ENCODE measurements around the gene CNOT3. TPM values are rescaled to one million over a fixed set of nuclear protein-coding genes. Genes with fewer than 3 reads are reported as not detected.

Gene CNOT3
- total and polyA plus RNA-seq, 2 of the 13 experiments (the other 11 are each of a cell fraction or from before 2014, with no cell fraction given): 4.3 to 5.8 TPM

GRCh38 chr19:54115109-54116063 is 22.2 kb upstream of the CNOT3 start, which contains the start of the genes PRPF31 and TFPT (continued):
- TF ChIP-seq MNT (IDR thresholded peaks at IDR 0.05) (peak; percentile 50), ZNF460 (CRISPR knock-in tag; IDR thresholded peaks at IDR 0.05; ENCODE audit: borderline replicate concordance) (peak; percentile 17; the same call in 1 of the 2 replicates), PCBP1 (IDR thresholded peaks at IDR 0.05; ENCODE audit: borderline replicate concordance, low read depth, low read length) (peak; percentile 64; the same call in 1 of the 2 replicates), ZSCAN21 (CRISPR knock-in tag; IDR thresholded peaks at IDR 0.05; ENCODE audit: borderline replicate concordance) (peak; percentile 52; the same call in 1 of the 2 replicates), ERF (CRISPR knock-in tag; IDR thresholded peaks at IDR 0.05) (peak; percentile 80; the same call in 1 of the 2 replicates), HOXA5 (CRISPR knock-in tag; IDR thresholded peaks at IDR 0.05) (peak; percentile 39), ASH2L (IDR thresholded peaks at IDR 0.05; ENCODE audit: insufficient read length, low read depth, low read length) (peak; percentile 98), HOXA9 (CRISPR knock-in tag; IDR thresholded peaks at IDR 0.05; ENCODE audit: borderline replicate concordance) (no peak), PRDM15 (CRISPR knock-in tag; IDR thresholded peaks at IDR 0.05) (no peak), ZNF782 (CRISPR knock-in tag; IDR thresholded peaks at IDR 0.05; ENCODE audit: borderline replicate concordance) (peak; percentile 86; the same call in 1 of the 2 replicates), ZNF205 (CRISPR knock-in tag; IDR thresholded peaks at IDR 0.05) (0 out of 2 replicates have a peak, but pooled peaks have one; percentile 19), ZNF282 (IDR thresholded peaks at IDR 0.05; ENCODE audit: partially characterized antibody) (no peak), CREB1 (IDR thresholded peaks at IDR 0.05) (peak; percentile 98), CREB1 (CRISPR knock-in tag; IDR thresholded peaks at IDR 0.05) (peak; percentile 100), ELF4 (CRISPR knock-in tag; IDR thresholded peaks at IDR 0.05; ENCODE audit: borderline replicate concordance) (no peak), KAT8 (CRISPR knock-in tag; IDR thresholded peaks at IDR 0.05) (peak; percentile 99), ZBTB49 (CRISPR knock-in tag; IDR thresholded peaks at IDR 0.05; ENCODE audit: borderline replicate concordance) (no peak), ZNF720 (CRISPR knock-in tag; IDR thresholded peaks at IDR 0.05) (peak; percentile 91; the same call in 1 of the 2 replicates)
- TF ChIP-seq, protein P1, sequence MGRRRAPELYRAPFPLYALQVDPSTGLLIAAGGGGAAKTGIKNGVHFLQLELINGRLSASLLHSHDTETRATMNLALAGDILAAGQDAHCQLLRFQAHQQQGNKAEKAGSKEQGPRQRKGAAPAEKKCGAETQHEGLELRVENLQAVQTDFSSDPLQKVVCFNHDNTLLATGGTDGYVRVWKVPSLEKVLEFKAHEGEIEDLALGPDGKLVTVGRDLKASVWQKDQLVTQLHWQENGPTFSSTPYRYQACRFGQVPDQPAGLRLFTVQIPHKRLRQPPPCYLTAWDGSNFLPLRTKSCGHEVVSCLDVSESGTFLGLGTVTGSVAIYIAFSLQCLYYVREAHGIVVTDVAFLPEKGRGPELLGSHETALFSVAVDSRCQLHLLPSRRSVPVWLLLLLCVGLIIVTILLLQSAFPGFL (CRISPR knock-in tag; IDR thresholded peaks at IDR 0.05): no peak

Data from HepG2 (cell line).